ENCODE measurements around the gene PKN2.

PKN2 gene

GRCh38 chr1:88683541-88684481, at the start of gene PKN2:
PKN2 (plus strand) TSS chr1:88684273; CDS start chr1:88684581, 308 bp downstream.
- no peaks in the 10 kb centered on the region for H3K36me3 ChIP-seq (replicated peaks; ENCODE audit: insufficient read depth, low read length)
- H3K9me3 ChIP-seq (replicated peaks; ENCODE audit: insufficient read depth, low read length) = no peaks in the 10 kb centered on the region
- no peaks in the 10 kb centered on the region for H3K27me3 ChIP-seq (replicated peaks; ENCODE audit: insufficient read depth, low read length)
- peak within 1 kb of the TSS; percentile 92 for H2AFZ ChIP-seq (ENCODE audit: low read length)
- peak within 1 kb of the TSS; percentile 76 for H3K4me2 ChIP-seq (ENCODE audit: low read depth, low read length)
- peaks cover 31% of the 10 kb centered on the region for H3F3A ChIP-seq (ENCODE audit: insufficient read depth, low read length)
- TF ChIP-seq EZH2phosphoT487 (IDR thresholded peaks at IDR 0.05; ENCODE audit: low read length) (no peak), EZH2 (optimal IDR thresholded peaks at IDR 0.05; ENCODE audit: low read depth, low read length) (no peak), CTCF (IDR thresholded peaks at IDR 0.05; ENCODE audit: low read length) (peak; percentile 15; the same call in 1 of the 2 replicates)
- peak within 1 kb of the TSS; percentile 84 for H3K9ac ChIP-seq (ENCODE audit: low read length)
- H3K9me2 ChIP-seq (replicated peaks; ENCODE audit: insufficient read depth, low read length) = no peaks in the 10 kb centered on the region
- H3K27ac ChIP-seq (ENCODE audit: low read length) = peak within 1 kb of the TSS; percentile 90
- H3K4me3 ChIP-seq (ENCODE audit: low read length) = peak within 1 kb of the TSS; percentile 86
- H4K20me1 ChIP-seq (ENCODE audit: insufficient read depth, low read length) = peaks cover 7% of the 10 kb centered on the region; the same call in 1 of the 2 replicates
- H3K4me1 ChIP-seq (ENCODE audit: low read length) = peaks cover 17% of the 10 kb centered on the region; the same call in 1 of the 2 replicates
- DNase-seq = peak; percentile 99
- peaks cover 49% of the 10 kb centered on the region for H3K79me2 ChIP-seq (ENCODE audit: low read length)

GRCh38 chr1:88634538-88634937, 49.5 kb upstream of the PKN2 start:
- Histone ChIP-seq H3K4me2 (ENCODE audit: low read depth, low read length) (no peak overlapping the region), H3K36me3 (replicated peaks; ENCODE audit: insufficient read depth, low read length) (no peaks in the 10 kb centered on the region), H3K4me1 (ENCODE audit: low read length) (no peaks in the 10 kb centered on the region), H3K9me3 (replicated peaks; ENCODE audit: insufficient read depth, low read length) (no peaks in the 10 kb centered on the region), H3F3A (ENCODE audit: insufficient read depth, low read length) (no peaks in the 10 kb centered on the region), H3K79me2 (ENCODE audit: low read length) (no peaks in the 10 kb centered on the region), H4K20me1 (ENCODE audit: insufficient read depth, low read length) (no peaks in the 10 kb centered on the region), H3K9ac (ENCODE audit: low read length) (no peak overlapping the region), H3K27ac (ENCODE audit: low read length) (no peak overlapping the region), H2AFZ (ENCODE audit: low read length) (no peak overlapping the region), H3K9me2 (replicated peaks; ENCODE audit: insufficient read depth, low read length) (no peaks in the 10 kb centered on the region), H3K4me3 (ENCODE audit: low read length) (no peak overlapping the region), H3K27me3 (replicated peaks; ENCODE audit: insufficient read depth, low read length) (no peaks in the 10 kb centered on the region)
- no peak for TF ChIP-seq EZH2 (optimal IDR thresholded peaks at IDR 0.05; ENCODE audit: low read depth, low read length)
- no peak for TF ChIP-seq CTCF (IDR thresholded peaks at IDR 0.05; ENCODE audit: low read length)
- TF ChIP-seq EZH2phosphoT487 (IDR thresholded peaks at IDR 0.05; ENCODE audit: low read length) = no peak
- no peak for DNase-seq

DNA sequence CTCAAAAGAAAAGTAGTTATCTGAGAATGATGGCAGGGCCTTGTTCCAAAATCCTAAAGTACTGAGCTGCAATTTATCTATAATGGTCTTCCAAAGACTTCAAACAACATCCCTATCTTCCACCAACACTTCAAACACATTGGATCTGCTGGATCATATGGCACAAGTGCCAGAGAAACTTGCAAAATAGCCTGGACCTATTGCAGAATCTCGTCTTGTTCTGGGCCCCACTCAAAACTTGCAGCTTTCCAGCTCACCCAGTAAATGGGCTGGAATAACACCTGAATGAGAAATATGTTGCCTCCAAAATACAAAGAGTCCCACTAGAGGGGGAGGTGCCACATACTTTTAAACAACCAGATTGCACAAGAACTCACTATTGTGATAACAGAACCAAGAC, 44.0 kb upstream of the PKN2 start:
- H3K4me3 ChIP-seq (ENCODE audit: low read length) = no peak overlapping the region
- TF ChIP-seq CTCF (IDR thresholded peaks at IDR 0.05; ENCODE audit: low read length) = no peak
- H3K4me1 ChIP-seq (ENCODE audit: low read length) = no peaks in the 10 kb centered on the region
- H2AFZ ChIP-seq (ENCODE audit: low read length) = no peak overlapping the region
- no peaks in the 10 kb centered on the region for H3K79me2 ChIP-seq (ENCODE audit: low read length)
- no peak overlapping the region for H3K9ac ChIP-seq (ENCODE audit: low read length)
- H3K9me3 ChIP-seq (replicated peaks; ENCODE audit: insufficient read depth, low read length) = no peaks in the 10 kb centered on the region
- no peaks in the 10 kb centered on the region for H3K9me2 ChIP-seq (replicated peaks; ENCODE audit: insufficient read depth, low read length)
- no peak overlapping the region for H3K4me2 ChIP-seq (ENCODE audit: low read depth, low read length)
- H3K36me3 ChIP-seq (replicated peaks; ENCODE audit: insufficient read depth, low read length) = no peaks in the 10 kb centered on the region
- no peaks in the 10 kb centered on the region for H3F3A ChIP-seq (ENCODE audit: insufficient read depth, low read length)
- no peak for DNase-seq
- H3K27me3 ChIP-seq (replicated peaks; ENCODE audit: insufficient read depth, low read length) = no peaks in the 10 kb centered on the region
- H3K27ac ChIP-seq (ENCODE audit: low read length) = no peak overlapping the region
- H4K20me1 ChIP-seq (ENCODE audit: insufficient read depth, low read length) = no peaks in the 10 kb centered on the region
